Transverse colon (tissue), 4 donors: ENCODE data around the gene AOC1. TPM values are rescaled to one million over a fixed set of nuclear protein-coding genes. Genes with fewer than 3 reads are reported as not detected.

Experiments
- DNase-seq: peaks from one replicate; pipeline ENCODE4 v3.0.0-alpha.2; 2019
- H3K27ac ChIP-seq, 4 donors: fragments of 200-600 bp; sonication (generic); 2 replicates each; pipeline ENCODE4 v1.5.1; 2016 to 2018; ENCODE audit warnings: inconsistent platforms in 4 of 4
- H3K27me3 ChIP-seq: fragments of 200-600 bp; sonication (generic); 2 replicates; pipeline ENCODE4 v1.5.1; 2017; ENCODE audit warnings: inconsistent platforms
- H3K36me3 ChIP-seq, 4 donors: fragments of 200-600 bp; sonication (generic); 2 replicates each; pipeline ENCODE4 v1.5.1; 2017 to 2019; ENCODE audit warnings: inconsistent platforms in 4 of 4
- H3K4me1 ChIP-seq, 4 donors: fragments of 200-600 bp; sonication (generic); 2 replicates each; pipeline ENCODE4 v1.5.1; 2017 to 2020; ENCODE audit warnings: inconsistent platforms in 4 of 4
- H3K4me3 ChIP-seq, 4 donors: fragments of 200-600 bp; sonication (generic); 1 replicate in 1 of 4; 2 replicates in 3 of 4; pipeline versions ENCODE4 v1.5.1 to v1.6.1; 2017 to 2019; ENCODE audit warnings: inconsistent platforms in 4 of 4
- H3K9me3 ChIP-seq, 2 donors: fragments of 200-600 bp; sonication (generic); 2 replicates each; pipeline ENCODE4 v1.5.1; 2017 to 2019; ENCODE audit warnings: inconsistent platforms in 2 of 2
- CTCF ChIP-seq, 5 experiments: fragments of 200-600 bp in 3 of 5; fragments of 450-650 bp in 2 of 5; sonication (generic) in 3 of 5; IDR thresholded peaks; 1 replicate in 2 of 5; 2 replicates in 3 of 5; pipeline ENCODE4 v1.5.1; 2016 to 2017; ENCODE audit warnings: antibody characterized with exemption in 5 of 5, inconsistent platforms in 3 of 5, mild to moderate bottlenecking in 2 of 5, moderate library complexity in 1 of 5
- EP300 ChIP-seq: sonication (generic); formaldehyde crosslinking; IDR thresholded peaks from one replicate; pipeline ENCODE4 v1.6.1; 2017; ENCODE audit warnings: antibody characterized with exemption, low read depth
- POLR2A ChIP-seq: fragments of 450-650 bp; IDR thresholded peaks from one replicate; pipeline ENCODE4 v1.6.1; 2016; ENCODE audit warnings: antibody characterized with exemption, mild to moderate bottlenecking, moderate library complexity
- POLR2AphosphoS5 ChIP-seq, 3 donors: sonication (generic); formaldehyde crosslinking; IDR thresholded peaks; one replicate each; pipeline ENCODE4 v1.6.1; 2016; ENCODE audit warnings: antibody characterized with exemption in 3 of 3
- WGBS, 2 donors: methylation state at CpG; one replicate each; pipeline ENCODE4 v1.1.5; 2018; ENCODE audit warnings: low coverage in 1 of 2; 5-methylcytosine and 5-hydroxymethylcytosine counted together
- in situ Hi-C, 4 donors: fragments of 200-750 bp; cut with MboI; loops; one replicate each; pipeline versions ENCODE4 v1.15.0 to v1.15.1; 2017; ENCODE audit warnings: low sequenced_read_pairs in 3 of 4, low pct_ligation_motif_present in 1 of 4, low pct_unique_long_range_greater_than_20kb in 1 of 4
- intact Hi-C: fragments of 100-400 bp; cut with DNase I; formaldehyde crosslinking; loops from one replicate; pipeline ENCODE4 v1.15.1; 2023; ENCODE audit warnings: low total_unique reads
- total RNA-seq, 4 donors: library from RNA; depleted of rRNA; stranded (reverse); fragments of >200 nt; gene quantifications; one replicate each; pipeline ENCODE4 v1.1.0, GENCODE V29; 2016

The AOC1 gene
- total RNA-seq, 4 donors from 2014 or later: 143 to 687 (median 427) TPM

- peaks cover 0 to 12% (median 4%) of the 10 kb centered on the region in 4 donors for H3K4me1 ChIP-seq
- H3K36me3 ChIP-seq: no peaks in the 10 kb centered on the region
- 84 to 100% methylated on average over 1 to 8 of the region's 8 CpGs for WGBS, 2 donors
- H3K4me3 ChIP-seq: no peak overlapping the region
- H3K27ac ChIP-seq: no peak overlapping the region
- no peak for DNase-seq
- no peaks in the 10 kb centered on the region for H3K27me3 ChIP-seq
- in situ Hi-C loops: loop anchor here in 3 of 4 donors (5.0 to 25.0 kb wide), 4 partner anchors 97 to 437 kb away; partner anchors contain the start of genes KCNH2 (in 1 of the 3) and NOS3 (in 1 of the 3)
- no peaks in the 10 kb centered on the region for H3K9me3 ChIP-seq
- intact Hi-C loops: loop anchor here (10.0 kb wide), 1 partner anchor 90 kb away; no protein-coding TSS in a partner anchor
- TF ChIP-seq POLR2AphosphoS5 (IDR thresholded peaks at IDR 0.05) (no peak), CTCF (IDR thresholded peaks at IDR 0.05) (no peak)
These were observed 22.3 kb downstream of the AOC1 start for GRCh38 chr7:150874401-150875198.

- in situ Hi-C loops (loop anchor here in 3 of 4 donors (5.0 to 25.0 kb wide), 4 partner anchors 98 to 438 kb away; partner anchors contain the start of genes KCNH2 (in 1 of the 3) and NOS3 (in 1 of the 3)), intact Hi-C loops (loop anchor here (10.0 kb wide), 1 partner anchor 91 kb away; no protein-coding TSS in a partner anchor)
- WGBS, 2 donors: 66 to 71% methylated on average over 4 of the region's 4 CpGs
These were observed 23.5 kb downstream of the AOC1 start for GRCh38 chr7:150875791-150876190.

GRCh38 chr7:150876817-150877526 lies 24.7 kb downstream of the AOC1 start:
- Histone ChIP-seq H3K4me1 (peaks cover 0 to 12% (median 4%) of the 10 kb centered on the region in 4 donors), H3K27me3 (no peaks in the 10 kb centered on the region), H3K36me3 (no peaks in the 10 kb centered on the region), H3K27ac (peak overlapping the region; percentile 9 to 41 (median 23)), H3K9me3 (peaks cover 17 to 19% of the 10 kb centered on the region in 2 donors), H3K4me3 (no peak overlapping the region)
- intact Hi-C loops (loop anchor here (10.0 kb wide), 1 partner anchor 92 kb away; no protein-coding TSS in a partner anchor), in situ Hi-C loops (loop anchor here in 3 of 4 donors (5.0 to 25.0 kb wide), 4 partner anchors 100 to 440 kb away; partner anchors contain the start of genes KCNH2 (in 1 of the 3) and NOS3 (in 1 of the 3))
- TF ChIP-seq CTCF (IDR thresholded peaks at IDR 0.05) (peak; percentile 39 to 73 (median 58)), POLR2AphosphoS5 (IDR thresholded peaks at IDR 0.05) (peak in 1 of 3 donors; percentile 27), POLR2A (no peak), EP300 (no peak)
- peak; percentile 66 for DNase-seq
- WGBS, 2 donors: 5 to 8% methylated on average over 7 to 18 of the region's 19 CpGs

More at GRCh38 chr7:150875791-150876190, 23.5 kb downstream of the AOC1 start:
- TF ChIP-seq EP300 (no peak), CTCF (IDR thresholded peaks at IDR 0.05) (no peak), POLR2A (no peak), POLR2AphosphoS5 (IDR thresholded peaks at IDR 0.05) (no peak)
- Histone ChIP-seq H3K9me3 (peaks cover 5 to 7% of the 10 kb centered on the region in 2 donors), H3K27ac (no peak overlapping the region), H3K36me3 (no peaks in the 10 kb centered on the region), H3K27me3 (no peaks in the 10 kb centered on the region), H3K4me3 (no peak overlapping the region), H3K4me1 (peaks cover 0 to 12% (median 4%) of the 10 kb centered on the region in 4 donors)
- no peak for DNase-seq
